Type B pancreatic cell (in vitro differentiated cells): ENCODE results near the gene STK32B. TPM values are rescaled to one million over a fixed set of nuclear protein-coding genes. Genes with fewer than 3 reads are reported as not detected.

Experiments used
- DNase-seq: peaks from one replicate; pipeline ENCODE4 v3.0.0; 2021; ENCODE audit warnings: mixed read lengths; ENCODE audit not compliant: unreplicated experiment; ENCODE audit errors: extremely low spot score
- H3K27ac Mint-ChIP-seq: 2 replicates; pipeline ENCODE4 v1.8.0; 2021; ENCODE audit warnings: mild to moderate bottlenecking, mixed read lengths
- H3K27me3 Mint-ChIP-seq: 2 replicates; pipeline ENCODE4 v1.8.0; 2021; ENCODE audit warnings: mixed read lengths
- H3K36me3 Mint-ChIP-seq: 2 replicates; pipeline ENCODE4 v1.8.0; 2021; ENCODE audit warnings: mixed read lengths
- H3K4me1 Mint-ChIP-seq: one replicate; pipeline ENCODE4 v1.8.0; 2021; ENCODE audit warnings: mixed read lengths; ENCODE audit not compliant: unreplicated experiment
- H3K4me3 Mint-ChIP-seq: 2 replicates; pipeline ENCODE4 v1.8.0; 2021; ENCODE audit warnings: mild to moderate bottlenecking, mixed read lengths
- H3K9me3 Mint-ChIP-seq: 2 replicates; pipeline ENCODE4 v1.8.0; 2021; ENCODE audit warnings: mixed read lengths
- CTCF ChIP-seq: fragments of 200-600 bp; sonication (generic); conservative IDR thresholded peaks from 2 replicates; pipeline ENCODE4 v1.5.0; 2021; ENCODE audit warnings: antibody characterized with exemption, mild to moderate bottlenecking
- total RNA-seq: library from RNA; stranded (reverse); gene quantifications from 2 replicates; pipeline ENCODE4 v1.2.1, GENCODE V29; 2021; ENCODE audit warnings: low replicate concordance

STK32B gene
- total RNA-seq, 1 donor from 2014 or later: 3.0 TPM

DNA sequence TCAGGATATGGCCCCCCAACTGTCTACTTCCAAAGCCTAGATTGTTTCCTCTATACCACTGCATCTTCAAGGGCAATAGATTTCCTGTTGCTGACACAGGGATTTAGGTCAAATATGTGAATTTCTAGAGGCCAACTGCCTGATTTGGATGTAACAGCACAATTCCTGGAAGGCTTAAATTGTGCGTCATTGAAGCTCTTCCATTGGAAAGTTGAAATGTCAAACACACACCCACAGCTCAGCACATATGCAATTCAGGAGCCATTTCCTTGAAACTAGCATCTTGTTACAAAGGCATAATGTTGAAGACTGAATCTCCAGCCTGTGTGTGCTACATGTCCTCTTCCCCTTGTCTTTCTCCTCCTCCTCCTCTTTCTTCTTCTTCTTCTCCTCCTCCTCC, 158.6 kb downstream of the STK32B start:
- DNase-seq: no peak
- peaks cover 22% of the 10 kb centered on the region for H3K27me3 Mint-ChIP-seq
- peaks cover 3% of the 10 kb centered on the region for H3K9me3 Mint-ChIP-seq
- H3K27ac Mint-ChIP-seq: no peak overlapping the region
- peaks cover 20% of the 10 kb centered on the region for H3K4me1 Mint-ChIP-seq
- H3K36me3 Mint-ChIP-seq: no peaks in the 10 kb centered on the region
- no peak for TF ChIP-seq CTCF
- H3K4me3 Mint-ChIP-seq: no peak overlapping the region

- Mint-ChIP-seq H3K27me3 (peaks cover 26% of the 10 kb centered on the region), H3K27ac (no peak overlapping the region), H3K4me1 (peaks cover 25% of the 10 kb centered on the region), H3K4me3 (no peak overlapping the region), H3K36me3 (no peaks in the 10 kb centered on the region), H3K9me3 (peaks cover 3% of the 10 kb centered on the region)
- DNase-seq: no peak
- no peak for TF ChIP-seq CTCF
Measured at GRCh38 chr4:5211282-5211839, 160.1 kb downstream of the STK32B start.

DNA sequence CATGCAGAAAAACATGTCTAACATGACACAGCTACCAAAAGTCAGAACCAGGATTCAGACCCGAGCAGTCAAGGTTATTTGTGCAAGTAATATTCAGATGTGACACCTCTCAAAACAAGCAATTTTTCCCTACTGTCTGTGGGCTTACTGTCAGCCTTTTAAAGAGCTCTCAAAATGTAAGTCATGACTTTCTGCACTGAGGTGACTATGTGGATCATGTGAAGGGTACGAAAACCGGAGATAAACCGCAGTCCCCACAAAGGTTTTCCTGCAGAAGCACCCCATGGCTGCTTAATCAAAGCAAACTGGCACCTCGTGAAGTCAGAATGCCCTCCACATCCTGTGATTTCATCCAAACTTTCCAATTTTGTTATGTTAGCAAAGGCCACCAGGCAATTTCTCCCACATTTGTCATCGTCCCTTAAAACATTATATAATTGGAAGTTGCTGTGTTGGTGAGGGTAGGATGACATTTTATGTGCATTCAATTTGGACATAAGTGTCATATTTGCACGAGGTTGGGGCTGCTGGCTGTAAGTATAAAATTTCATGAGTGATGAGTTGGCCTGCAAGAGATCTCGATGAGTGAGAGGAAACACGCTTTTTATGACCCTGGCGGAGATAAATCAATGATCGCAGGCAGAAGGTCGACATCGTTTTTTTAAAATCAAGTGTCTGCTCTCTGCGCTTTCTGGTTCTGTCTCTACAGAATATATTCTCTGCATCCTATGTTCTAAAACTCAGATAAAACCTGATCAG, 161.2 kb downstream of the STK32B start:
- Mint-ChIP-seq H3K4me1 (peaks cover 28% of the 10 kb centered on the region), H3K4me3 (no peak overlapping the region), H3K36me3 (no peaks in the 10 kb centered on the region), H3K27ac (no peak overlapping the region), H3K27me3 (peaks cover 26% of the 10 kb centered on the region), H3K9me3 (peaks cover 3% of the 10 kb centered on the region)
- no peak for DNase-seq
- TF ChIP-seq CTCF: no peak

GRCh38 chr4:5213087-5213595, 161.9 kb downstream of the STK32B start:
- no peak for TF ChIP-seq CTCF
- peaks cover 3% of the 10 kb centered on the region for H3K9me3 Mint-ChIP-seq
- no peak for DNase-seq
- H3K27me3 Mint-ChIP-seq: peaks cover 26% of the 10 kb centered on the region
- no peak overlapping the region for H3K27ac Mint-ChIP-seq
- H3K36me3 Mint-ChIP-seq: no peaks in the 10 kb centered on the region
- H3K4me3 Mint-ChIP-seq: no peak overlapping the region
- peaks cover 28% of the 10 kb centered on the region for H3K4me1 Mint-ChIP-seq

GRCh38 chr4:5215321-5215720, 164.0 kb downstream of the STK32B start:
- Mint-ChIP-seq H3K9me3 (no peaks in the 10 kb centered on the region), H3K36me3 (no peaks in the 10 kb centered on the region), H3K27ac (no peak overlapping the region), H3K4me1 (peaks cover 28% of the 10 kb centered on the region), H3K4me3 (no peak overlapping the region), H3K27me3 (peaks cover 21% of the 10 kb centered on the region)
- TF ChIP-seq CTCF: no peak
- no peak for DNase-seq
